Keratinocyte (primary cell): ENCODE data around the gene SPATA2. TPM values are rescaled to one million over a fixed set of nuclear protein-coding genes. Genes with fewer than 3 reads are reported as not detected.

ENCODE experiments used
- DNase-seq: peaks from one replicate; pipeline ENCODE4 v3.0.0-alpha.2; 2011; ENCODE audit warnings: low read depth, missing footprints, low spot score
- FAIRE-seq: peaks from 2 replicates; lab custom pipeline; 2011; peaks lifted over from hg19 to GRCh38; lab: Jason Lieb, UNC
- H2AFZ ChIP-seq: 2 replicates; pipeline ENCODE4 v1.6.0; 2012; ENCODE audit warnings: low read length, control low read depth, inconsistent platforms; ENCODE audit not compliant: control insufficient read depth
- H3K27ac ChIP-seq: 2 replicates; pipeline ENCODE4 v1.5.1; 2011; ENCODE audit warnings: low read length; ENCODE audit not compliant: control insufficient read depth, insufficient read depth
- H3K27me3 ChIP-seq: 3 replicates; pipeline ENCODE4 v1.6.0; 2011; ENCODE audit warnings: low read length; ENCODE audit not compliant: control insufficient read depth, insufficient read depth; ENCODE audit errors: extremely low read depth
- H3K36me3 ChIP-seq, 2 experiments: 2 replicates in 1 of 2; 3 replicates in 1 of 2; pipeline ENCODE4 v1.5.1; 2011; ENCODE audit warnings: low read length in 2 of 2, mild to moderate bottlenecking in 1 of 2; ENCODE audit not compliant: control insufficient read depth in 2 of 2, insufficient read depth in 2 of 2; ENCODE audit errors: extremely low read depth in 1 of 2
- H3K4me1 ChIP-seq: 3 replicates; pipeline ENCODE4 v1.5.1; 2011; ENCODE audit warnings: low read length; ENCODE audit not compliant: control insufficient read depth, insufficient read depth; ENCODE audit errors: extremely low read depth
- H3K4me2 ChIP-seq: 3 replicates; pipeline ENCODE4 v1.6.0; 2011; ENCODE audit warnings: low read depth, low read length; ENCODE audit not compliant: control insufficient read depth, insufficient read depth; ENCODE audit errors: extremely low read depth
- H3K4me3 ChIP-seq, 3 experiments: fragments of 200-600 bp in 1 of 3; sonication (generic) in 1 of 3; 2 replicates in 2 of 3; 3 replicates in 1 of 3; pipeline ENCODE4 v1.5.1; 2011 to 2016; ENCODE audit warnings: low read length in 3 of 3, mild to moderate bottlenecking in 3 of 3, control low read depth in 2 of 3, inconsistent platforms in 1 of 3, low read depth in 1 of 3, mixed read lengths in 1 of 3, mixed run types in 1 of 3, moderate library complexity in 1 of 3; ENCODE audit not compliant: control insufficient read depth in 2 of 3, insufficient read depth in 2 of 3; ENCODE audit errors: extremely low read depth in 1 of 3
- H3K79me2 ChIP-seq: 2 replicates; pipeline ENCODE4 v1.6.0; 2012; ENCODE audit warnings: low read length; ENCODE audit not compliant: control insufficient read depth, insufficient read depth
- H3K9ac ChIP-seq: 3 replicates; pipeline ENCODE4 v1.6.0; 2011; ENCODE audit warnings: low read length; ENCODE audit not compliant: control insufficient read depth, insufficient read depth; ENCODE audit errors: extremely low read depth
- H3K9me1 ChIP-seq: 3 replicates; pipeline ENCODE4 v1.6.0; 2011; ENCODE audit warnings: low read length; ENCODE audit not compliant: control insufficient read depth, insufficient read depth; ENCODE audit errors: extremely low read depth
- H3K9me3 ChIP-seq: 2 replicates; pipeline ENCODE4 v1.5.1; 2012; ENCODE audit warnings: low read depth, low read length; ENCODE audit not compliant: control insufficient read depth
- H4K20me1 ChIP-seq: 3 replicates; pipeline ENCODE4 v1.6.0; 2011; ENCODE audit warnings: low read length; ENCODE audit not compliant: control insufficient read depth, insufficient read depth; ENCODE audit errors: extremely low read depth
- EZH2 ChIP-seq: IDR thresholded peaks from one replicate; pipeline ENCODE4 v1.6.1; 2012; ENCODE audit warnings: inconsistent platforms, mild to moderate bottlenecking, low read length, moderate library complexity
- dilution Hi-C: fragments of 300-500 bp; cut with MboI; formaldehyde crosslinking; loops from one replicate; pipeline ENCODE4 v1.7.0; 2020; ENCODE audit warnings: low sequenced_read_pairs; ENCODE audit not compliant: extremely low pct_ligation_motif_present
- polyA plus RNA-seq, 5 experiments: library from polyadenylated mRNA; depleted of rRNA in 3 of 5; stranded (reverse) in 3 of 5; stranded (forward) in 1 of 5; unstranded in 1 of 5; fragments of >200 nt; gene quantifications; 1 replicate in 1 of 5; 2 replicates in 3 of 5; 3 replicates in 1 of 5; pipeline versions ENCODE4 v1.2.1 to v1.2.3, GENCODE V29; 2011 to 2012; ENCODE audit warnings: missing spikeins in 2 of 5, low read depth in 1 of 5, low replicate concordance in 1 of 5
- TF ChIP-seq, protein P1 (sequence below), 3 experiments: IDR thresholded peaks in 1 of 3; conservative IDR thresholded peaks in 1 of 3; optimal IDR thresholded peaks in 1 of 3; 2 replicates in 2 of 3; 3 replicates in 1 of 3; pipeline versions ENCODE3 to v1.5.1; 2011; ENCODE audit warnings: low read length in 3 of 3, mild to moderate bottlenecking in 3 of 3, moderate library complexity in 2 of 3, control low read depth in 1 of 3, inconsistent platforms in 1 of 3; ENCODE audit not compliant: insufficient read depth in 2 of 3; ENCODE audit errors: extremely low read depth in 1 of 3

SPATA2 gene
- polyA plus RNA-seq, 1 donor (not counting 4 experiments of a cell fraction or from before 2014, with no cell fraction given) = 3.2 TPM

- no peak overlapping the region for H3K27ac ChIP-seq
- no peaks in the 10 kb centered on the region for H3K27me3 ChIP-seq
- no peak overlapping the region for H3K4me2 ChIP-seq
- DNase-seq (no peak), FAIRE-seq (no peak)
- no peaks in the 10 kb centered on the region for H3K79me2 ChIP-seq
- dilution Hi-C loops = no loop called here
- H3K9ac ChIP-seq = no peak overlapping the region
- H3K4me3 ChIP-seq = no peak overlapping the region
- no peak for TF ChIP-seq EZH2
- TF ChIP-seq, protein P1, sequence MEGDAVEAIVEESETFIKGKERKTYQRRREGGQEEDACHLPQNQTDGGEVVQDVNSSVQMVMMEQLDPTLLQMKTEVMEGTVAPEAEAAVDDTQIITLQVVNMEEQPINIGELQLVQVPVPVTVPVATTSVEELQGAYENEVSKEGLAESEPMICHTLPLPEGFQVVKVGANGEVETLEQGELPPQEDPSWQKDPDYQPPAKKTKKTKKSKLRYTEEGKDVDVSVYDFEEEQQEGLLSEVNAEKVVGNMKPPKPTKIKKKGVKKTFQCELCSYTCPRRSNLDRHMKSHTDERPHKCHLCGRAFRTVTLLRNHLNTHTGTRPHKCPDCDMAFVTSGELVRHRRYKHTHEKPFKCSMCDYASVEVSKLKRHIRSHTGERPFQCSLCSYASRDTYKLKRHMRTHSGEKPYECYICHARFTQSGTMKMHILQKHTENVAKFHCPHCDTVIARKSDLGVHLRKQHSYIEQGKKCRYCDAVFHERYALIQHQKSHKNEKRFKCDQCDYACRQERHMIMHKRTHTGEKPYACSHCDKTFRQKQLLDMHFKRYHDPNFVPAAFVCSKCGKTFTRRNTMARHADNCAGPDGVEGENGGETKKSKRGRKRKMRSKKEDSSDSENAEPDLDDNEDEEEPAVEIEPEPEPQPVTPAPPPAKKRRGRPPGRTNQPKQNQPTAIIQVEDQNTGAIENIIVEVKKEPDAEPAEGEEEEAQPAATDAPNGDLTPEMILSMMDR (optimal IDR thresholded peaks at IDR 0.05 in 1 of 3, IDR thresholded peaks at IDR 0.05 in 1 of 3, conservative IDR thresholded peaks at IDR 0.05 in 1 of 3; ENCODE audit: extremely low read depth in 1 of 3, insufficient read depth in 2 of 3, low read length in 3 of 3) = no peak
- no peaks in the 10 kb centered on the region for H3K9me1 ChIP-seq
- peaks cover 3 to 5% of the 10 kb centered on the region in 2 experiments for H3K36me3 ChIP-seq
- no peaks in the 10 kb centered on the region for H3K4me1 ChIP-seq
- no peaks in the 10 kb centered on the region for H4K20me1 ChIP-seq
- no peak overlapping the region for H2AFZ ChIP-seq
- H3K9me3 ChIP-seq = no peaks in the 10 kb centered on the region
Observed at GRCh38 chr20:49868538-49868937, 46.8 kb downstream of the SPATA2 start.

- no peaks in the 10 kb centered on the region for H3K27me3 ChIP-seq
- no peak overlapping the region for H2AFZ ChIP-seq
- H3K27ac ChIP-seq = no peak overlapping the region
- H3K9me1 ChIP-seq = no peaks in the 10 kb centered on the region
- DNase-seq (no peak), FAIRE-seq (no peak)
- H3K79me2 ChIP-seq = no peaks in the 10 kb centered on the region
- H3K9ac ChIP-seq = no peak overlapping the region
- dilution Hi-C loops = no loop called here
- peaks cover 3 to 5% of the 10 kb centered on the region in 2 experiments for H3K36me3 ChIP-seq
- no peaks in the 10 kb centered on the region for H3K9me3 ChIP-seq
- H3K4me3 ChIP-seq = no peak overlapping the region
- no peak for TF ChIP-seq EZH2
- TF ChIP-seq, protein P1 (optimal IDR thresholded peaks at IDR 0.05 in 1 of 3, IDR thresholded peaks at IDR 0.05 in 1 of 3, conservative IDR thresholded peaks at IDR 0.05 in 1 of 3; ENCODE audit: extremely low read depth in 1 of 3, insufficient read depth in 2 of 3, low read length in 3 of 3) = no peak
- no peaks in the 10 kb centered on the region for H3K4me1 ChIP-seq
- no peak overlapping the region for H3K4me2 ChIP-seq
- H4K20me1 ChIP-seq = no peaks in the 10 kb centered on the region
Observed at GRCh38 chr20:49867453-49868215, 47.7 kb downstream of the SPATA2 start.
